GM21528 (cell line): ENCODE data around the gene PTPRR.
"Not testable (repeated sequence)": the region's sequence is repeated elsewhere in the genome, so short reads cannot be mapped to it uniquely, and the experiment has no call there.

Source experiments
- ATAC-seq: cut with Tn5 transposase; IDR thresholded peaks from one replicate; pipeline ENCODE4 v1.9.1; 2021; ENCODE audit warnings: mild to moderate bottlenecking, moderate library complexity; ENCODE audit not compliant: unreplicated experiment, low FRiP score

The PTPRR gene

GRCh38 chr12:70842136-70842535 is 78.4 kb downstream of the PTPRR start:
- ATAC-seq = no peak

- no peak for ATAC-seq
Observed at GRCh38 chr12:70840656-70841350, 79.7 kb downstream of the PTPRR start.

- no peak for ATAC-seq
Observed at GRCh38 chr12:70839544-70839943, 81.0 kb downstream of the PTPRR start.

- ATAC-seq = no peak
Observed at GRCh38 chr12:70838127-70838526, 82.4 kb downstream of the PTPRR start.

- no peak for ATAC-seq
Observed at GRCh38 chr12:70837026-70837425, 83.5 kb downstream of the PTPRR start.

GRCh38 chr12:70835948-70836347 is 84.6 kb downstream of the PTPRR start:
- no peak for ATAC-seq

- ATAC-seq = no peak
Observed at GRCh38 chr12:70831543-70831942, 89.0 kb downstream of the PTPRR start.

- no peak for ATAC-seq
Observed at GRCh38 chr12:70830221-70831061, 90.1 kb downstream of the PTPRR start.

- no peak for ATAC-seq
Observed at GRCh38 chr12:70829070-70829469, 91.5 kb downstream of the PTPRR start.

- no peak for ATAC-seq
Observed at GRCh38 chr12:70828351-70828750, 92.2 kb downstream of the PTPRR start.

- ATAC-seq = no peak
Observed at GRCh38 chr12:70826156-70826555, 94.4 kb downstream of the PTPRR start.

GRCh38 chr12:70824511-70824910 is 96.0 kb downstream of the PTPRR start:
- ATAC-seq = no peak

- ATAC-seq = no peak
Observed at GRCh38 chr12:70823182-70823976, 97.2 kb downstream of the PTPRR start.

- no peak for ATAC-seq
Observed at GRCh38 chr12:70822412-70822811, 98.1 kb downstream of the PTPRR start.

GRCh38 chr12:70815971-70816391 is 104.6 kb downstream of the PTPRR start:
- ATAC-seq = no peak

GRCh38 chr12:70815056-70815455 is 105.5 kb downstream of the PTPRR start:
- no peak for ATAC-seq

GRCh38 chr12:70813559-70813958 is 107.0 kb downstream of the PTPRR start:
- ATAC-seq = no peak

GRCh38 chr12:70812136-70812535 is 108.4 kb downstream of the PTPRR start:
- no peak for ATAC-seq

GRCh38 chr12:70809887-70810286 is 110.7 kb downstream of the PTPRR start:
- ATAC-seq = no peak

GRCh38 chr12:70807993-70808392 is 112.5 kb downstream of the PTPRR start:
- not testable (repeated sequence) for ATAC-seq

GRCh38 chr12:70806827-70807226 is 113.7 kb downstream of the PTPRR start:
- ATAC-seq = no peak
